Dedifferentiated amniotic fluid mesenchymal stem cell (primary cell): ENCODE measurements around the gene PAFAH2.
A peak's percentile ranks its signal among the peaks of the same experiment; 100 is the strongest.
"Not testable (repeated sequence)": the region's sequence is repeated elsewhere in the genome, so short reads cannot be mapped to it uniquely, and the experiment has no call there.

Experiments
- DNase-seq: peaks from one replicate; pipeline ENCODE4 v3.0.0-alpha.2; 2016; ENCODE audit errors: extremely low spot score

Gene PAFAH2

DNA sequence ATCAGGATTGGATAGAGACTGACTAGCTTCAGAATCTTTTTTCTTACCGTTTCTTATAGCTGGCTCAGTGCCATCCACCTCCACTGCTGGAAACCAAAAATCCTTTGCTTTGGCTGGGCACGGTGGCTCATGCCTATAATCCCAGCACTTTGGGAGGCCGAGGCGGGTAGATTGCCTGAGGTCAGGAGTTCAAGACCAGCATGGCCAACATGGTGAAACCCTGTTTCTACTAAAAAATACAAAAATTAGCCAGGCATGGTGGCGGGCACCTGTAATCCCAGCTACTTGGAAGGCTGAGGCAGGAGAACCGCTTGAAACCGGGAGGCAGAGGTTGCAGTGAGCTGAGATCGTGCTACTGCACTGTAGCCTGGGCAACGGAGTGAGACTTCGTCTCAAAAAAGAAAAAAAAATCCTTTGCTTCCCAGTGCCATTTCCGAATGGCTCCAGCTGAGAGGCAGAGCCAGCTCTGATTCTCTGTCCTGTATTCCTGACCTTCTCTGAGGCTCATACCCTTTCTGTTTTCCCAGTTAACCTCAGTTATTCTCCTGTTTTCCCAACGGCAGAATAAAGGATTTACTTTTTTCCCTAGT is 65.0 kb downstream of the PAFAH2 start:
- DNase-seq, result not testable (repeated sequence)

DNA sequence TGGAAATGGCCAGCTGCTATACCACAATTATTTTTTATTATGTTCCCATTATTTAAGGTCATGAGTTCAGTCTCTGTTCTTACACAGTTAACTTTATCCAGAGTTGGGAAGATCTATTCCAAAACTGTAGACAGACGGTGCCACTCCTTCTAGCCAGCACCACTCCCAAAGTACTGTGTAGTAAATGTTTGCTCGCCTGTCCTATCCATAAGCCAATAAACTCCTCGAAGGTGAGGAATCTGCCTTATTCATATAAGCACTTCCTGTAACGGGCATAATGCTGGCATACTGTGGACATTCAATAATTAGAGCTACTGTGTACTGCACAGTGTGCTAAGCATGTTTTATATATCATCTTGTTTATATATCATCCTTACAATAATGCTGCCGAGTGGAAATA is 65.5 kb downstream of the PAFAH2 start:
- no peak for DNase-seq

DNA sequence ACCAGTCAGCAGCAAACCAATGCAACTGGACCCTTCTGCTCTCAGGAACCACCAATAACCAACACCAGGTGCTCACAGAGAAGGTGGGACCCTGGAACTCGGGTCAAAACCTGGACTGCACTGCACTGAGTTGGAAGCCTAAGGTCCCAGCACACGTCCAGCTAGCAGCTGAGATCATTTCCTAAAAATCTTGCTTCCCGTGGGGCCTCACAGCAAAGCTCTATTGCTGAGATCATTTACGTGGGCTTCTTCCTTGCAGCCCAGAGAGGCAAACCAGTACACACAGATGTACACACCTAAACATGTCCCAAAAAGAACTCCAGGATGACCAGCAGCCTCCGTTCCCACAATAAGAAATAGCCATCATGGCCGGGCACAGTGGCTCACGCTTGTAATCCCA is 68.8 kb downstream of the PAFAH2 start:
- DNase-seq, result no peak

DNA sequence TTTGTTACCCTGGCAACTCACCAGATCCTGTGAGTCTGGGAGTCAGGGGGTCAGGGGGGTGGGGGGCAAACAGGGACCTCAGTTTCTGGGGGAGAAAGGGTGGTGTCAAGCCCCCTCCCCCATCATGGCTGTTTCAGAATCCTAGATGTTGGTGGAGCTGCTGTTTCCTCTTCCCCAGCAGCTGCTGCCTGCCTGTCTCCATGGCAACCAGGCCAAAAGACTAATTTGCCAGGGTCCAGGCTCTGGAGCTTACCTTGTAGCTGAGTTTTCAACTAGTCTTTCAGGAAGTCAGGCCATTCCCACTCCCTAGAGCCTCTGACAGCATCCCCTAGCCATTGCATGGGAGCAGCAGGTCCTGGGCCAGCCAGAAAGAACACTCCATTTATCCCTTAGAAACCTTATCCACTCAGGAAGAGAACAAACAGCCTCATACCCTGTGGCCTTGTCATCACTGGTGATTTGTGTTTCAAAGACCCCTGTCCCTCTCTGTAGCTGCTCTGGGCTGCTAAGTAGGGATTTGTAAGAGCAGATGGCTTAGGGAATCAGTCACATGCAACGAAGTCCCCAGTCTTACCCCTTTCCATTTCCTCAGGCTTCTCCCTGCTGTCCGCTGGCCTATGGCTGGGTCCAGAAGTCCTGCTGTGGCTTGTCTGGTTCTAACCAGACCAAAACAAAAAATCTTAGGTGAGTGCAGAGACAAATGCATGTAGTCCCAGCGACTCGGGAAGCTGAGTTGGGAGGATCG is 70.2 kb downstream of the PAFAH2 start:
- DNase-seq, result no peak

DNA sequence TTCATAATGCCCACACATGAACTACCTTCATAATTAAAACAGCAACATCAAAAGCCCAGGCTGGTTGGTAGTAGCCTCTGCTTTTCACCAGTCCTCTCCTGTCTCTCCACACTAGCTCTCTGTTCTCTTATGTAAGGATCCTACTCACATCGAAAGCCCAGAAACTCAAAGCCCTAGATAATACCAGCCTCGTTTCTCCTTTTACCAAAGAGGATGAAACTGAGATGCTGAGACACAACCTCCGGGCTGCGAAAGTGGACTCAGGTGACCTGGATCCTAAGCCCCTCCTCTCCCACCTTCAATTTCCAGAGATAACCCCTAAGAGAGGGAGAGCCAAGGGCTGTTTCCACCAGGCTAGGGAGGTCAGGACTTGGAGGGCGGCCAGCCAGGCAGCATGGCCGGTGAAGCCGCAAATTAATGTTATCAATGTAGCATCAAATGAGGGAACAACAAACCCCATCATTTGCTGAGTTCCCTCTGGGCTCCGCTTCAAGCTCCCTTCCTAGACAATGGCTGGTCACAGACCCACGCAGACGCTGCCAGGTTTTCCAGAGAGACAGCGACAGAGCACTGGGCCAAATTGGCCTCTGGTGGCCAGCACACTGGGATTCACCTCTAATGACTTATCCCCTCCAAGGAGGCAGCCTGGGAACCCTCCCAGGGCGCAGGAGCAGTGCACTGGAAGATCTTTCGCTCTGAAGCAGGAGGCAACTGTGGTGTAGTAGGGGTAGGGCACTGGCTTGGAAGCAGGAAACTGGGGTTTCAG is 70.9 kb downstream of the PAFAH2 start:
- no peak for DNase-seq

DNA sequence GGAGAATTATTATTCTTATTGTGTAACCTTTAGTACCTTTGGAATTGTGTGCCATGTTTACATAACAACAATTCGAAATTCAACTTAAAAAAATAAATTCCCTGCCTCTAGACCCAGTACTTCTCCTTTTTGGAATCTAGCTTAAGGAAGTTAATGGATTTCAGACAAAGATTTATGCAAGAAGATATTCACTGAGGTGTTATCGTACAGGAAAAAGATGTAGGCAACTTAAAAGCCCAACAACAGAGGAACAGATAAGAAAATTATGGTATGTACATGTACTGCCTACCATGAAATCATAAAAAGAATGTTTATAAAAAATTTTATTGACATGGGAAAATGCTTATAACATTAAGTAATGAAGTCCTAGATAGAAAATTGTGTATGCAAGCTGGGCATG is 73.4 kb downstream of the PAFAH2 start:
- DNase-seq, result no peak

DNA sequence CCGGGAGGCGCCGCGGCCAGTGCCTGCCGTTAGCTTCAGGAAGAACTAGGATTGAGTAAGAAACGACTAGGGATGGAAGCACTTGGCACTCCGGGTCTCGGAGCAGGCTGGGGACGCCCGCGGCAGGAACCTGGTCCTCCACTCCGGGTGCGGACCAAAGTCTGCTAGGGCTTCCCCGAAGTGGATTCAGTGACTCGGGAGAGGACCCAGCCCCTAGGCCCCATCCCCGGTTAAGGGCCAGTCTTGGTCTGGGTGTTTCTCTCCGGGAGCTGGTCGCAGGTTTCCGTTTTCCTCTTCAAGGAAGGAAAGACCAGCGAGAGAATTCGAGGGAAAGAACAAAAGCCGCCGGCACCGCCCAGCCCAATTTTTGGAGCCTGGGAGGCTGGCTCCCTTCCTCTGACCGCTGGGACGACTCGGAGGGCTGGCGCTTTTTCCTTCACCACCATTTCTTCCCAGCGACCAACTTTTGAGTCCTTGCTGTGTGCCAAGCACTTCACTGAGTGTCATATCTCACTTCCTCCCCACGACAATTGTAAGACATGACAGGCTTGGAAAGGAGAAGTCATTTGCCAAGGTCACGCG is 74.8 kb downstream of the PAFAH2 start:
- DNase-seq, result no peak

DNA sequence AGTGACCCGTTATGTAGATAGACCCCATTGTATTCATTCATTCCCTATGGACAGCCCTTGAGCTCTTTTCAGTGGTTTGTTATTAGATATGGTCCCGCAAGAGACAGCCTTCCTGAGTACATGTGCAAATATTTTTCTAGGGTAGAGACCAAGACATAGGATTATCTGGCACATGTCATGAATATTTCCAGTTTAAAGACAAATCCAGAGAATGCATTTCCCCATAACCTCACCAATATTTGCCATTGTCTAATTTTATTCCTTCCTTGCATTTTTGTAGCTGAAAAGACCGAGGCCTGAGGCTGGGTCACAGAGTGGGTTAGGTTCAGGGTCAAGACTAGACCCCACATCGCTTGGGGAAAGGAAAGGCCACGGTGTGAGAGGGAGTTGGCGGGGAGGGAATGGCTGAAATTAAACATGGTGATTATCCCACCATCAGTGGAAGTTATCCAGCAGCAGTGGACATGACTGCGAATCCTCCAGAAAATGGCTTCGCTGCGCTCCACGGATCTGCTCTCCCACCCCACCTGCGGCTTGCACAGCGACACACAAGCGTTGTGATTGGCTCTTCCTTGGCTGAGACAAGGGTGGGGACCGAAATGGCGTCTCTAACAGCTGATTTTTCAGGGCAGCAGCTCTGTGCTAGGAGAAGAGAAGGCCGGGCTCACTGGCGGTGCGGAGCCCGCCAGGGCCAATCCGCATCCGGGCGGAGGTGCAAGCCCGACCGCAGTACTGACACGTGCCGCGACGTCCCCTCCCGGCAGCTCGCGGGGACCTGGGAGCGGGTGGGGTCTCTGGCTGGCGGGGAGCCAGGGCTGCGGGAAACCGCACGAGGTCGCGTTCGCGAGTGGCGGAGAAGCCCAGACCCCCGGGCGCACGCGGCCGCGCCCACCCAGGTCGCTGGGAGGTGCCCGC is 75.5 kb downstream of the PAFAH2 start:
- no peak for DNase-seq

DNA sequence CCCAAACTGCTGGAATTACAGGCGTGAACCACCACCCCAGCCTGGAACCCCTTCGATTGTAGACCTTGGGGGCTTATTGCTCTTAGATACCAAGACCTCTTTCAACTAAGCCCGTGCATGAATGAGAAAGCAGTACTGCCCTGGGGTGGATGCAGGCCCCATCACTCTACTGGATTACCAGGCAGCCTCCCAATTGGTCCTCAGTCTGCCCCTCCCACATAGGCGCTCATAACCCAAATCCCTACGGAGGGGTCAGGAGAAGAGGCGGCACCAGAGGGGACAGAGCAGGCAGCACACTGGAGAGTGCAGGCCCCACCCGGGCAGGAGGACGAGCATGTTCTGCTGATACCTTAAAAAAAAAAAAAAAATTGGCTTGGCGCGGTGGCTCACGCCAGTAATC is 79.2 kb downstream of the PAFAH2 start:
- no peak for DNase-seq

DNA sequence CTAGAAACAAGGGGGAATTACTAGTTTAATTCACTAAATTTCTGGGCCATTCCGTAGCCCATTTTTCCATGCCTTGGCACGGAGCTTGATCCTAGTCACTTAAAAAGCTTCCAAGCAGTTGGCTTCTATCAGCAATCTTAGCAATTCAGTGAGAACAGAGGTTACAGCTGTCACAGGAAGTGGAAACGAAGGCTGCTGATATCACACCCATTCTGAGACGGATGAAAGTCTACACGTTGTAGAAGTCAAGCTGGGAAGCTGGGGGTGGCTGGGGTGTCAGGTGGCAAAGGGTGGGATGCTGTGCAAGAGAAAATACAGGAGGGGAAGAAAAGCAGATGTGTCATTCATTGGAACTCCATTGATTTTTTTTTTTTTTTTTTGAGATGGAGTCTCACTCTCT is 79.9 kb downstream of the PAFAH2 start:
- DNase-seq, result no peak

DNA sequence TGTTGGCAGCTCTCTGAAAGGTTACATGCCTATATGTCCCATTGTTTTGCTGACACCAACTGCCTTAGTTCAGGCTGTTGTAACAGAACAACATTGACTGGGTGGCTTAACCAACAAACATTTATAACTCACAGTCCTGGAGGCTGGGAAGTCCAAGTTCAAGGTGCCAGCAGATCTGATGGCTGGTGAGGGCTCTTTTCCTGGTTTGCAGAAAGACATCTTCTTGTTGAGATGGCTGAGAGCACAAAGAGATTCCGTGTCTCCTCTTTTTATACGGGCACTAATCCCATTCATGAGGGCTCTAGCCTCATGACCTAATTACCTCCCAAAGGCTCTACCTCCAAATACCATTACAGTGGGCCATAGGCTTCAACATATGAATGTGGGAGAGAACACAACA is 81.4 kb downstream of the PAFAH2 start:
- DNase-seq, result no peak

DNA sequence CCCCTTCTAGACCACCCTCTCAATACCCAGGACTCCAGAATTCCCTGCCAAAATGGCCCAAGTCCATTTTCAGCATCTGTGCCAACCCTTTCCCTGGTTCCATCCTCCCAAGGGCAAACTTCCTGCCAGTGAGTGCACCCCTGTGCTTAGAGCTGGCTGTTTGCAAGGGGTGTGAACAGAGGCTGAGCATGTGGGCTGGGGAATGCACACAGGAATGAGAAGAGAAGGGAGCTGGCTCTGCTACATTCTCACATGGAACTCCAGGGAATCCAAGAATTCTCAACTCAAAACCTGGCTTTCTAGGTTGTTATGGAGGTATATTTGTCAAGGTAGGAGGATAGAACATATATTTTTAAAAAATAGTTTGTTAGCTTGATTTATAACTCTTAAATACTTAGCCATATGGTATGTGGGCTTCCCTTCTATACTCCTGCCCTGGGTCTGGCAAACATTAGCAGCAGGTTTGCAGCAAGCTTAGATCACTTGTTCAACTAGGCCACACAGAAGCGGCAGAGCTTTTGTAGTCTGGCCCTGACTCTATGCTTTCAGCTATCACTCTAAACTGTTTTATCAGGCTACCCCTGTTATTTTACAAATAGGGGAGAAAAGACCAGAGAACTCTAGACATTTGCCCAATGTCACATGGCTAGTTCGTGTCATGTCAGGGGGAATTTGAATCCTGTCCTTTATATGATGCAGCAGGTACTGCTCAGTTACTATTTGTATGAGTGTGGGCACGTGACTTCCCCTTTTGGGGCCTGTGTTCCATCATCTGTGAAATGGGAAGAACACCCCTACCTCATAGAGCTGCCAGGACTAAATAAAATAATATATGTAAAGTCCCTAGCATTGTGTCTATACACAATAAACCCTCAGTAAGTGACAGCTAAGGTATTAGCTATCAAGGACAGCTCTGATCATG is 83.5 kb downstream of the PAFAH2 start:
- no peak for DNase-seq

DNA sequence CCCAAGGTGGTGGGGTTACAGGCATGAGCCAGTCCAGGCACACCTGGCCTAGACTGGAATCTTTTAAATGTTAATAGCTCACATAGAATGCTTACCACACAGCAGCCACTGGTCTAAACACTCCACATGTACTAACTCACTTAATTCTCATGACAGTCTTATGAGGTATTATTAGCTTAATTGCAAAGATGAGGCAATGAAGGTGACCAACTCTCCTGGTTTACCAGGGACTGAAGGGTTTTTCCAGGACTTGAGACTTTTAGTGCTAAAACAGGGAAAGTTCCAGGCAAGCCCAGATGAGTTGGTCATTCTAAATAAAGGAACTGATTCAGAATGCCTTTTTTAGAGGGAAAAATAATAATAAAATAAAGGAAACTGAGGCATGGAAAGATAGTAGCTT is 84.7 kb downstream of the PAFAH2 start:
- no peak for DNase-seq

DNA sequence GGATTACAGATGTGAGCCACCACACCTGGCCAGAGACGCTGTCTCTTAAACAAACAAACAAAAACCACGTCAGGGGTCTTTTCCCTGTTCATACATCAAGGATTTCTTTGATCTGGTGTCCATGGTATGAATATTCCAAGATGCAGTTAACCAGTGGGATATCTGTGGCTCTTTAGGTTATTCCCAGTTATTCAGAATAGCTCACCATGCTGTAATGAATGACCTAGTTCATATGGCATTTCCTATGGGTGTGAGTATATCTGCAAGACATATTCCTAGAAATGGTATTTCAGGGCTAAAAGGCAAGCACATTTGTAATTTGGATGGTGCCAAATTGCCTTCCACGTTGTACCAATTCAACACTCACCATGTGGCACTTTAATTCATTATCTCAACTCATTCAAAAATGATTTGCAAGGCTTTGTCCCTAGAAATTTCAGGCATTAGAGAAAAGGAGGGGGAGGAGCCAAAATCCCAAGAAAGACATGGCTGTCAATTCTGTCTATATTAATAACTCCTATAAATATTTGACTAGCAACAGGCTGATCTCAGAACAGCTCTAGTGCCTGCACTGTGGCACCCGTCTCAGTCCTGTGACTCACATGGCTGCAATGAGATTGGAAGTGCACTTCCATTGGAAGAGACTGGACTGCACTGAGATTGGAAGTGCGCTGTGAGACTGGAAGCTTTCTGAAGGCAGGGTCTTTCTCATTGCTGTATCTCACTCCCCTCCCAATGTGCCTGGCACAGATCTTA is 85.6 kb downstream of the PAFAH2 start:
- DNase-seq, result peak; percentile 72

DNA sequence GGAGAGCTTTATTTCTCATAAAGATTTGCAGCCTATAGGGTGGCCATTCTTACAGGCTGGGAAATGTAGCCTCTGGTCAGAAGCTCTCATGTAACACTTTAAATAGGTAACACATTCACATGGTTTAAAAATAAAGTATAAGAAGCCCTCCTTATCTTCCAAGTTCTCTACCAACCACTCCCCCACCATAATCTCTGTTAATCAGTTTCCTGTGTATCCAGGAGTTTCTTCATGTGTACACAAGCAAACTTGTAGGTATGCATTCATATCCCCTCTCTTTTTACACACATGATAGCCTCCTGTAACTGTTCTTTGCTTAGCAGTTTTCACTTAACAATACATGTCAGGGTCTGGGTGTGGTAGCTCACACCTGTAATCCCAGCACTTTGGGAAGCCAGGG is 86.7 kb downstream of the PAFAH2 start:
- DNase-seq, result no peak
